Kidney epithelial cell (primary cell): ENCODE data around the gene NR1H2. TPM values are rescaled to one million over a fixed set of nuclear protein-coding genes. Genes with fewer than 3 reads are reported as not detected.

Experiments
- DNase-seq: peaks from one replicate; pipeline ENCODE4 v3.0.0-alpha.2; 2010; ENCODE audit warnings: low read depth
- H3K27me3 ChIP-seq: 2 replicates; pipeline ENCODE4 v1.6.0; 2011; ENCODE audit warnings: low read length; ENCODE audit not compliant: control insufficient read depth, insufficient read depth
- H3K36me3 ChIP-seq: 2 replicates; pipeline ENCODE4 v1.5.1; 2011; ENCODE audit warnings: low read length; ENCODE audit not compliant: control insufficient read depth, insufficient read depth
- H3K4me3 ChIP-seq: 2 replicates; pipeline ENCODE4 v1.5.1; 2011; ENCODE audit warnings: low read depth, mild to moderate bottlenecking, control low read depth, low read length
- CTCF ChIP-seq: IDR thresholded peaks from 2 replicates; pipeline ENCODE4 v1.5.1; 2011; ENCODE audit warnings: mild to moderate bottlenecking, moderate library complexity, low read length, control low read depth, inconsistent platforms; ENCODE audit not compliant: insufficient read depth, poor library complexity, severe bottlenecking
- total RNA-seq: library from RNA; depleted of rRNA; stranded (reverse); fragments of >200 nt; gene quantifications from 2 replicates; pipeline ENCODE4 v1.2.3, GENCODE V29; 2015

The NR1H2 gene
- total RNA-seq, 1 donor from 2014 or later: 86.5 TPM

GRCh38 chr19:50362656-50363424 is 13.4 kb upstream of the NR1H2 start:
- TF ChIP-seq CTCF: no peak
- no peaks in the 10 kb centered on the region for H3K36me3 ChIP-seq
- DNase-seq: no peak
- no peak overlapping the region for H3K4me3 ChIP-seq
- no peaks in the 10 kb centered on the region for H3K27me3 ChIP-seq

- TF ChIP-seq CTCF: no peak
Measured at GRCh38 chr19:50365434-50366306, 10.6 kb upstream of the NR1H2 start, which contains the start of gene NAPSA. Gene NAPSA (minus strand): TSS chr19:50365639. CDS start chr19:50365621, 18 bp downstream.

GRCh38 chr19:50368649-50369570 is 7.3 kb upstream of the NR1H2 start:
- Histone ChIP-seq H3K36me3 (no peaks in the 10 kb centered on the region), H3K4me3 (peak overlapping the region; percentile 64), H3K27me3 (no peaks in the 10 kb centered on the region)
- peak; percentile 80 for TF ChIP-seq CTCF
- no peak for DNase-seq

More at GRCh38 chr19:50365434-50366306, 10.6 kb upstream of the NR1H2 start, which contains the start of gene NAPSA:
- Histone ChIP-seq H3K4me3 (no peak within 1 kb of the TSS), H3K36me3 (no peaks in the 10 kb centered on the region), H3K27me3 (no peaks in the 10 kb centered on the region)
- no peak for DNase-seq

GRCh38 chr19:50371914-50372475 is 4.3 kb upstream of the NR1H2 start:
- no peak for DNase-seq
- Histone ChIP-seq H3K27me3 (no peaks in the 10 kb centered on the region), H3K36me3 (no peaks in the 10 kb centered on the region), H3K4me3 (no peak overlapping the region)
- TF ChIP-seq CTCF: no peak

- H3K4me3 ChIP-seq: peak overlapping the region; percentile 80
Measured at GRCh38 chr19:50377051-50377461, 799 bp downstream of the NR1H2 start.

More at GRCh38 chr19:50377051-50377461, 799 bp downstream of the NR1H2 start:
- no peaks in the 10 kb centered on the region for H3K27me3 ChIP-seq
- TF ChIP-seq CTCF: no peak
- peaks cover 6% of the 10 kb centered on the region for H3K36me3 ChIP-seq
- no peak for DNase-seq
